Ovary (tissue), 9 donors: ENCODE measurements around the gene EXOSC9. TPM values are rescaled to one million over a fixed set of nuclear protein-coding genes. Genes with fewer than 3 reads are reported as not detected.
A peak's percentile ranks its signal among the peaks of the same experiment; 100 is the strongest.

Experiments used
- DNase-seq, 5 donors: peaks; one replicate each; pipeline ENCODE4 v3.0.0-alpha.2; 2019 to 2020
- H3K27ac ChIP-seq, 2 donors: fragments of 200-600 bp; one replicate each; pipeline versions ENCODE4 v1.5.1 to v1.8.0; 2019 to 2022
- H3K27me3 ChIP-seq: fragments of 200-600 bp; one replicate; pipeline ENCODE4 v1.8.0; 2022
- H3K36me3 ChIP-seq: fragments of 200-600 bp; sonication (generic); one replicate; pipeline ENCODE4 v1.5.1; 2019
- H3K4me1 ChIP-seq: one replicate; pipeline ENCODE4 v1.8.1; 2013; ENCODE audit warnings: mild to moderate bottlenecking, moderate library complexity; ENCODE audit not compliant: insufficient read depth
- H3K4me3 ChIP-seq: fragments of 200-600 bp; sonication (generic); one replicate; pipeline ENCODE4 v1.5.1; 2017
- H3K9me3 ChIP-seq, 2 donors: fragments of 200-600 bp in 1 of 2; sonication (generic) in 1 of 2; one replicate each; pipeline versions ENCODE4 v1.5.1 to v1.8.1; 2013 to 2019; ENCODE audit warnings: mild to moderate bottlenecking in 1 of 2, moderate library complexity in 1 of 2
- CTCF ChIP-seq, 3 donors: fragments of 450-650 bp in 2 of 3; fragments of 200-600 bp in 1 of 3; IDR thresholded peaks; one replicate each; pipeline versions ENCODE4 v1.5.1 to v1.8.0; 2016 to 2022; ENCODE audit warnings: antibody characterized with exemption in 3 of 3, mild to moderate bottlenecking in 1 of 3
- EP300 ChIP-seq: sonication (generic); formaldehyde crosslinking; IDR thresholded peaks from one replicate; pipeline ENCODE4 v1.6.1; 2017; ENCODE audit warnings: antibody characterized with exemption
- POLR2A ChIP-seq: fragments of 450-650 bp; IDR thresholded peaks from one replicate; pipeline ENCODE4 v1.6.1; 2017; ENCODE audit warnings: antibody characterized with exemption, mild to moderate bottlenecking, moderate library complexity
- WGBS, 3 donors: extraction: QIAGEN DNeasy Blood & Tissue Kit in 1 of 3; methylation state at CpG; one replicate each; pipeline versions ENCODE4 v1.1.5 to v1.1.7; 2013 to 2017; 5-methylcytosine and 5-hydroxymethylcytosine counted together
- intact Hi-C, 4 donors: fragments of 100-400 bp; cut with DNase I; formaldehyde crosslinking; loops; one replicate each; pipeline versions ENCODE4 v1.11.0 to v1.15.1; 2022 to 2023
- polyA plus RNA-seq, 2 donors: library from polyadenylated mRNA; stranded (reverse); fragments of 200-250 nt in 1 of 2; fragments of 350-450 nt in 1 of 2; fragmentation: Illumina TruSeq in 1 of 2; extraction: RNeasy Lipid Tissue Mini Kit (QIAGEN cat#74804) in 1 of 2; gene quantifications; one replicate each; pipeline ENCODE4 v1.2.3, GENCODE V29; 2013 to 2014
- total RNA-seq, 7 donors: library from RNA; depleted of rRNA in 2 of 7; stranded (reverse); fragments of >200 nt in 2 of 7; fragmentation: NEBNext Ultra II Directional in 3 of 7; extraction: Animal tissue kit (Norgen Biotek cat#: 25700) in 3 of 7; gene quantifications; one replicate each; pipeline versions ENCODE4 v1.1.0 to v1.2.4, GENCODE V29; 2016 to 2023
- donor health status: DM: no; HTN: no; CAD: no; lungs with moderate emphysema.
- donor health status: DM: no; HTN: no; CAD: no.
- donor health status: Bipolar disorder and iron deficiency.
- donor health status: DM: yes; HTN: yes; CAD: no.
- donor health status: DM: no; HTN: no; CAD: no.
- donor health status: DM: yes; HTN: yes; CAD: no.

The EXOSC9 gene
- total and polyA plus RNA-seq, 9 donors = 13.2 to 21.8 (median 17.9) TPM

- no peaks in the 10 kb centered on the region for H3K27me3 ChIP-seq
- H3K4me3 ChIP-seq = peak overlapping the region; percentile 61
- DNase-seq = no peak
- WGBS, 3 donors = 10 to 23% (median 13%) methylated on average over 4 of the region's 4 CpGs
- H3K4me1 ChIP-seq = no peaks in the 10 kb centered on the region
- TF ChIP-seq POLR2A (no peak), EP300 (no peak), CTCF (IDR thresholded peaks at IDR 0.05) (no peak)
- H3K27ac ChIP-seq = peak overlapping the region; percentile 69 to 88
- intact Hi-C loops = no loop called here
- no peaks in the 10 kb centered on the region for H3K36me3 ChIP-seq
- H3K9me3 ChIP-seq = no peaks in the 10 kb centered on the region
Measured at GRCh38 chr4:121801715-121802075, 572 bp downstream of the EXOSC9 start.

GRCh38 chr4:121806411-121806810 is 5.3 kb downstream of the EXOSC9 start:
- WGBS, 3 donors = 23 to 41% (median 24%) methylated on average over 4 of the region's 4 CpGs
- Histone ChIP-seq H3K4me3 (no peak overlapping the region), H3K9me3 (no peaks in the 10 kb centered on the region), H3K4me1 (no peaks in the 10 kb centered on the region), H3K27me3 (no peaks in the 10 kb centered on the region), H3K36me3 (no peaks in the 10 kb centered on the region), H3K27ac (no peak overlapping the region)
- intact Hi-C loops = no loop called here
- DNase-seq = no peak
- no peak for TF ChIP-seq CTCF (IDR thresholded peaks at IDR 0.05)
- TF ChIP-seq POLR2A = no peak
- no peak for TF ChIP-seq EP300

- no peaks in the 10 kb centered on the region for H3K4me1 ChIP-seq
- H3K36me3 ChIP-seq = no peaks in the 10 kb centered on the region
- no peak for TF ChIP-seq EP300
- TF ChIP-seq POLR2A = no peak
- no peak for TF ChIP-seq CTCF (IDR thresholded peaks at IDR 0.05)
- H3K4me3 ChIP-seq = no peak overlapping the region
- DNase-seq = no peak
- intact Hi-C loops = no loop called here
- no peak overlapping the region for H3K27ac ChIP-seq
- H3K27me3 ChIP-seq = no peaks in the 10 kb centered on the region
- H3K9me3 ChIP-seq = no peaks in the 10 kb centered on the region
Measured at GRCh38 chr4:121811122-121811521, 10.0 kb downstream of the EXOSC9 start.

- no peaks in the 10 kb centered on the region for H3K4me1 ChIP-seq
- no peak for TF ChIP-seq POLR2A
- TF ChIP-seq CTCF (IDR thresholded peaks at IDR 0.05) = no peak
- TF ChIP-seq EP300 = no peak
- H3K9me3 ChIP-seq = no peaks in the 10 kb centered on the region
- WGBS, 3 donors = 82 to 86% (median 82%) methylated on average over 2 of the region's 2 CpGs
- no peaks in the 10 kb centered on the region for H3K36me3 ChIP-seq
- no peak overlapping the region for H3K4me3 ChIP-seq
- no peak for DNase-seq
- no peaks in the 10 kb centered on the region for H3K27me3 ChIP-seq
- no peak overlapping the region for H3K27ac ChIP-seq
- intact Hi-C loops = no loop called here
Measured at GRCh38 chr4:121814756-121815155, 13.6 kb downstream of the EXOSC9 start.

- Histone ChIP-seq H3K9me3 (no peaks in the 10 kb centered on the region), H3K27me3 (no peaks in the 10 kb centered on the region), H3K4me3 (no peak overlapping the region), H3K36me3 (no peaks in the 10 kb centered on the region), H3K4me1 (no peaks in the 10 kb centered on the region), H3K27ac (no peak overlapping the region)
- no peak for DNase-seq
- WGBS, 3 donors = 88 to 91% (median 89%) methylated on average over 3 of the region's 3 CpGs
- intact Hi-C loops = no loop called here
- no peak for TF ChIP-seq POLR2A
- TF ChIP-seq CTCF (IDR thresholded peaks at IDR 0.05) = no peak
- no peak for TF ChIP-seq EP300
Measured at GRCh38 chr4:121817006-121817405, 15.9 kb downstream of the EXOSC9 start.
